HCT116 (cell line): ENCODE data around the gene SMPDL3B.

Experiments
- EGR1 ChIP-seq: IDR thresholded peaks from 2 replicates; pipeline ENCODE4 v1.6.1; 2012; ENCODE audit warnings: low read depth
- POLR2A ChIP-seq: IDR thresholded peaks from 2 replicates; pipeline ENCODE4 v1.7.0; 2011; ENCODE audit warnings: borderline replicate concordance; ENCODE audit not compliant: insufficient read depth, insufficient read length; ENCODE audit errors: extremely low read depth
- POLR2AphosphoS5 ChIP-seq: IDR thresholded peaks from 2 replicates; pipeline ENCODE4 v1.6.1; 2011; ENCODE audit warnings: mild to moderate bottlenecking, low read depth, low read length, moderate library complexity
- SRF ChIP-seq: IDR thresholded peaks from 2 replicates; pipeline ENCODE4 v1.6.1; 2012; ENCODE audit warnings: low read depth

DNA sequence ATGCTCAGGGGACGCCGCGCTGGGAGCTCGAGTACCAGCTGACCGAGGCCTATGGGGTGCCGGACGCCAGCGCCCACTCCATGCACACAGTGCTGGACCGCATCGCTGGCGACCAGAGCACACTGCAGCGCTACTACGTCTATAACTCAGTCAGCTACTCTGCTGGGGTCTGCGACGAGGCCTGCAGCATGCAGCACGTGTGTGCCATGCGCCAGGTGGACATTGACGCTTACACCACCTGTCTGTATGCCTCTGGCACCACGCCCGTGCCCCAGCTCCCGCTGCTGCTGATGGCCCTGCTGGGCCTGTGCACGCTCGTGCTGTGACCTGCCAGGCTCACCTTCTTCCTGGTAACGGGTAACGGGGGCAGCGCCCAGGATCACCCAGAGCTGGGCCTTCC lies 23.7 kb downstream of the SMPDL3B start:
- TF ChIP-seq SRF: no peak
- no peak for TF ChIP-seq EGR1
- TF ChIP-seq POLR2A: no peak
- TF ChIP-seq POLR2AphosphoS5: no peak
